ENCODE data around the gene TSSC4.

TSSC4 gene

DNA sequence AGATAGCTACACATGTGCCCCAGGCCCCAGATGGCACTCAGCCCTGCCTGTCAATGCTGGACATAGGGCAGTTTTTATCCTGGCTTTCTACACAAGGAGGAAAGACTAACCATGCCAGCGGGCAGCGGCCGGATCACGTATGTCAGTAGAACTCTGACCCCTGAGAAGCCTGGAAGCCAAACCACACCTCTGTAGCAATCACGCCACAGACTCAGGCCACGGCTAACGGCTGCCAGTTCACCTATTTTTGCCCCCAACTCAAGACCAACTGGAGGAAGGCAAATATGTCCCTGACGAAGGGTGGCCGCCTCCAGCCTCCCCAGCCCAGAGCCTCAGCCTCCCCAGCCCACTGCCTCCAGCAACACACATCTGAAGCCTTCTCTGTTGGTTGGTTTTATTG is 30.7 kb upstream of the TSSC4 start:
- DNase-seq (ENCODE audit: low spot score), result no peak
- Histone ChIP-seq H3K9me3 (ENCODE audit: severe bottlenecking) (no peaks in the 10 kb centered on the region), H3K4me3 (ENCODE audit: severe bottlenecking) (no peak overlapping the region), H3K27ac (ENCODE audit: poor library complexity, severe bottlenecking) (no peak overlapping the region), H3K36me3 (ENCODE audit: low read depth) (no peaks in the 10 kb centered on the region), H3K4me1 (ENCODE audit: insufficient read depth, poor library complexity, severe bottlenecking) (no peaks in the 10 kb centered on the region), H3K27me3 (ENCODE audit: insufficient read depth, poor library complexity, severe bottlenecking) (no peaks in the 10 kb centered on the region)
- TF ChIP-seq, protein P1, sequence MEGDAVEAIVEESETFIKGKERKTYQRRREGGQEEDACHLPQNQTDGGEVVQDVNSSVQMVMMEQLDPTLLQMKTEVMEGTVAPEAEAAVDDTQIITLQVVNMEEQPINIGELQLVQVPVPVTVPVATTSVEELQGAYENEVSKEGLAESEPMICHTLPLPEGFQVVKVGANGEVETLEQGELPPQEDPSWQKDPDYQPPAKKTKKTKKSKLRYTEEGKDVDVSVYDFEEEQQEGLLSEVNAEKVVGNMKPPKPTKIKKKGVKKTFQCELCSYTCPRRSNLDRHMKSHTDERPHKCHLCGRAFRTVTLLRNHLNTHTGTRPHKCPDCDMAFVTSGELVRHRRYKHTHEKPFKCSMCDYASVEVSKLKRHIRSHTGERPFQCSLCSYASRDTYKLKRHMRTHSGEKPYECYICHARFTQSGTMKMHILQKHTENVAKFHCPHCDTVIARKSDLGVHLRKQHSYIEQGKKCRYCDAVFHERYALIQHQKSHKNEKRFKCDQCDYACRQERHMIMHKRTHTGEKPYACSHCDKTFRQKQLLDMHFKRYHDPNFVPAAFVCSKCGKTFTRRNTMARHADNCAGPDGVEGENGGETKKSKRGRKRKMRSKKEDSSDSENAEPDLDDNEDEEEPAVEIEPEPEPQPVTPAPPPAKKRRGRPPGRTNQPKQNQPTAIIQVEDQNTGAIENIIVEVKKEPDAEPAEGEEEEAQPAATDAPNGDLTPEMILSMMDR (IDR thresholded peaks at IDR 0.05; ENCODE audit: poor library complexity, severe bottlenecking), result no peak
- no peak for ATAC-seq (ENCODE audit: low read depth)

DNA sequence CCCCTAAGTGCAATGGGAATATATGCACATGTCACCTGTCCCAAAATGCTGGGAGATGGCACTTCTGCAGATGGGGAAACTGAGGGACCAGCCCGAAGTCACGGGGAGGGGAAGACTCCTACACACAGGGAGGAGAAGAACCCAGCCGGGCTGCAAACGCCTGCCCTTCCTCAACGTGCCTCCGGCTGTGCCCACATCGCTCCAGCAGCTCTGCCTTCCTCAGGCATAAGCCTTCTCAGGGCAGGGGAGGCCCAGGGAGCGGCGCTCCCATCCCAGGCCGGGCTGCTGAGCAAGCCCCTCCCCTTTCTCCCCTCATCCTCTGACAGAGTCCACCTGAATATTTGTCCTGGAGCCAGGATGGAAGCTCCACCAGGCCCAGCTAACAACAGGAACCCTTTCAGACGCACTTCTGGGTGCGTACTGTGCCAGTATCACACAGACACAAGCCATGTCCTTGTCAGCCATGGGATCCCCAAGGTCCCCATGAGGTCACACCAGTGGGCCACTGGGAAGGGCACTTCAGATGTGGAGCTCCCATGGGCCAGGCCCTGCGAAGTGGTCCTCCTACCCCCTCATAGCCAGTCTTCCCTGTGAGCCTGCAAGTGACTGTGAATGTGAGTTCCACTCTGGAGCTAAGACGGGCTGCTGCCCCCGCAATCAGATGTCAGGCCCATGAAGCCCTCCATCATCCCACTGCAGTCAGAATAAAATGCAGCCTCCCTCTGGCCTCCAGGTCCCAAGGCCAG is 25.9 kb upstream of the TSSC4 start:
- no peak overlapping the region for H3K4me3 ChIP-seq (ENCODE audit: severe bottlenecking)
- no peaks in the 10 kb centered on the region for H3K27me3 ChIP-seq (ENCODE audit: insufficient read depth, poor library complexity, severe bottlenecking)
- no peak for ATAC-seq (ENCODE audit: low read depth)
- H3K36me3 ChIP-seq (ENCODE audit: low read depth), result no peaks in the 10 kb centered on the region
- H3K9me3 ChIP-seq (ENCODE audit: severe bottlenecking), result no peaks in the 10 kb centered on the region
- no peak for DNase-seq (ENCODE audit: low spot score)
- TF ChIP-seq, protein P1 (IDR thresholded peaks at IDR 0.05; ENCODE audit: poor library complexity, severe bottlenecking), result no peak
- H3K4me1 ChIP-seq (ENCODE audit: insufficient read depth, poor library complexity, severe bottlenecking), result no peaks in the 10 kb centered on the region
- H3K27ac ChIP-seq (ENCODE audit: poor library complexity, severe bottlenecking), result no peak overlapping the region

DNA sequence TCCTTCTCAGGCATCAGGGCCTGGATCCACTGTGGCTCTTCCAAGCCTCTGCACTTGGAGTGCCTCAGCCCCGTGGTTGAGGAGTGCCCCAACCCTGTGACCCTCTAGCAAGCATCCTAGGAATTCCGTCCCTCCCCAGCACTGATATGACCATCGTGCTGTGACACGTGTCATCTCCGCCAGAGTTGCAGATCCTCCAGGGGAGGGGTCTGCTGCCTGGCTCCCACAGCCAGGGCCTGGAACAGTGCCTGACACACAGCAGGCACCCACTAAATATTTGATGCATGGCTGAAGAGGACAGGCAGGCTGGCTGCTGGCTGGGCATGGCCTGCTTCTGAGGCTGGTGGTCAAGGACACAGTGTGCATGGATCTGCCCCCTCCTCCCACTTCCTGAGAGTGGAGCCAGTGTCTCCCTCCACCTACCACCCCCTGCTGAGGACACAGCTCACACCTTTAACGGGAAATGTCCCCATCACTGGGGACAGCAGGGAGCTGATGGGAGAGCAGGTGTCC is 25.2 kb upstream of the TSSC4 start:
- H3K4me1 ChIP-seq (ENCODE audit: insufficient read depth, poor library complexity, severe bottlenecking), result no peaks in the 10 kb centered on the region
- no peaks in the 10 kb centered on the region for H3K27me3 ChIP-seq (ENCODE audit: insufficient read depth, poor library complexity, severe bottlenecking)

DNA sequence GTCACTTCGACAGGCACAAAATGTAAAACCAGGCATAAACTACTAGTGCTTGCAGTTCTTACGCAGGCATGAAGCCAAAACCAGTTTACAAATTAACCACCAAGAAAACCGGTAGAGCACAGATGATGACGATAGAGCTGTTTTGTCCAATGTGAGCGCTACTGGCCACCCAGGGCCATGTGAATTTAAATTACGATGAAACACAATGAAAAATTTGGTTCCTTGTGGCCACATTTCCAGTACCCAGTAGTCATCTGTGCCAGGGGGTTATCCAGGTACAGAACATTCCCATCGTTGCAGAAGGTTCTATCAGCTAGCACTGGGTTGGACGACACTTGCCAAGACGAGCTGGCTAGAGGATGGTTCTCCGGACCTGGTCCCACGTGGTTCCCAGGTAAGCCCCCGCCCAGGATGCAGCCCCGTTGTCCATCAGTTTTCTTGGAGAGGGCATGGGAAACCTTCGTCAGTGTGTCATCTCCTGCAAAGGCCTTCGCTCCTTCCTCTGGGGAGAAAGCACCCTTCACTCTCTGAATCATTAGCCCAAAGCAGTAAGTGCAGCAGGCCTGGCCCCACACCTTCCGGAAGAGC is 24.5 kb upstream of the TSSC4 start:
- no peak for DNase-seq (ENCODE audit: low spot score)
- no peak overlapping the region for H3K4me3 ChIP-seq (ENCODE audit: severe bottlenecking)

More for the DNA sequence above, 25.2 kb upstream of the TSSC4 start:
- no peak for ATAC-seq (ENCODE audit: low read depth)
- H3K27ac ChIP-seq (ENCODE audit: poor library complexity, severe bottlenecking), result no peak overlapping the region
- TF ChIP-seq, protein P1 (IDR thresholded peaks at IDR 0.05; ENCODE audit: poor library complexity, severe bottlenecking), result no peak
- DNase-seq (ENCODE audit: low spot score), result no peak
- no peaks in the 10 kb centered on the region; the same call in 1 of the 2 replicates for H3K36me3 ChIP-seq (ENCODE audit: low read depth)
- H3K4me3 ChIP-seq (ENCODE audit: severe bottlenecking), result no peak overlapping the region
- H3K9me3 ChIP-seq (ENCODE audit: severe bottlenecking), result no peaks in the 10 kb centered on the region

More for the DNA sequence above, 24.5 kb upstream of the TSSC4 start:
- TF ChIP-seq, protein P1 (IDR thresholded peaks at IDR 0.05; ENCODE audit: poor library complexity, severe bottlenecking), result no peak
- no peak for ATAC-seq (ENCODE audit: low read depth)
- Histone ChIP-seq H3K4me1 (ENCODE audit: insufficient read depth, poor library complexity, severe bottlenecking) (no peaks in the 10 kb centered on the region), H3K27ac (ENCODE audit: poor library complexity, severe bottlenecking) (no peak overlapping the region), H3K36me3 (ENCODE audit: low read depth) (peaks cover 3% of the 10 kb centered on the region), H3K9me3 (ENCODE audit: severe bottlenecking) (no peaks in the 10 kb centered on the region), H3K27me3 (ENCODE audit: insufficient read depth, poor library complexity, severe bottlenecking) (no peaks in the 10 kb centered on the region)

Measured in RWPE2 (cell line).